Right lobe of liver (tissue), 6 donors: ENCODE measurements around the gene CDH13. TPM values are rescaled to one million over a fixed set of nuclear protein-coding genes. Genes with fewer than 3 reads are reported as not detected.

ENCODE experiments used
- ATAC-seq, 4 donors: fragments of 200-7000 bp; cut with Tn5 transposase; one replicate each; pipeline ENCODE4 v1.9.1; 2020; ENCODE audit warnings: mild to moderate bottlenecking in 4 of 4, moderate library complexity in 4 of 4
- DNase-seq, 3 donors: peaks; one replicate each; pipeline ENCODE4 v3.0.0-alpha.2; 2020
- H3K27ac ChIP-seq, 3 donors: fragments of 200-600 bp; one replicate each; pipeline ENCODE4 v1.8.0; 2022
- H3K27me3 ChIP-seq, 2 donors: fragments of 200-600 bp; one replicate each; pipeline ENCODE4 v1.8.0; 2022
- H3K36me3 ChIP-seq, 4 donors: fragments of 200-600 bp; sonication (generic) in 1 of 4; one replicate each; pipeline versions ENCODE4 v1.5.1 to v1.8.0; 2017 to 2022; ENCODE audit warnings: control low read depth in 1 of 4
- H3K4me1 ChIP-seq, 4 donors: fragments of 200-600 bp; sonication (generic) in 1 of 4; one replicate each; pipeline versions ENCODE4 v1.5.1 to v1.8.0; 2017 to 2022; ENCODE audit warnings: control low read depth in 1 of 4
- H3K4me3 ChIP-seq, 3 donors: fragments of 200-600 bp; one replicate each; pipeline ENCODE4 v1.8.0; 2022
- H3K9me3 ChIP-seq, 4 donors: fragments of 200-600 bp; sonication (generic) in 1 of 4; one replicate each; pipeline versions ENCODE4 v1.5.1 to v1.8.0; 2017 to 2022; ENCODE audit warnings: control low read depth in 1 of 4
- CTCF ChIP-seq, 4 donors: fragments of 200-600 bp in 3 of 4; fragments of 450-650 bp in 1 of 4; IDR thresholded peaks; one replicate each; pipeline versions ENCODE4 v1.5.1 to v1.8.0; 2016 to 2022; ENCODE audit warnings: antibody characterized with exemption in 4 of 4, mild to moderate bottlenecking in 2 of 4
- POLR2A ChIP-seq: fragments of 450-650 bp; IDR thresholded peaks from one replicate; pipeline ENCODE4 v1.6.1; 2017; ENCODE audit warnings: antibody characterized with exemption, mild to moderate bottlenecking
- WGBS: methylation state at CpG from one replicate; pipeline ENCODE4 v1.1.6; 2018; ENCODE audit warnings: low coverage, low lambda C conversion rate; ENCODE audit not compliant: insufficient coverage; ENCODE audit errors: missing lambda C conversion rate; 5-methylcytosine and 5-hydroxymethylcytosine counted together
- intact Hi-C, 2 donors: fragments of 100-400 bp; cut with DNase I; formaldehyde crosslinking; loops; one replicate each; pipeline versions ENCODE4 v1.11.2 to v1.14.1; 2022
- total RNA-seq, 6 experiments: library from RNA; depleted of rRNA in 2 of 6; stranded (reverse); fragments of >200 nt in 2 of 6; fragmentation: NEBNext Ultra II Directional in 3 of 6; extraction: Animal tissue kit (Norgen Biotek cat#: 25700) in 3 of 6; gene quantifications; one replicate each; pipeline versions ENCODE4 v1.1.0 to v1.2.4, GENCODE V29; 2016 to 2023
- donor health status: DM: no; HTN: yes; CAD: no.
- donor health status: DM: no; HTN: no; CAD: no.
- donor health status: DM: no; HTN: no; CAD: no.
- donor health status: DM: no; HTN: yes; CAD: no.
- donor health status: DM: no; HTN: yes; CAD: no.

Gene CDH13
- total RNA-seq, 6 experiments from 2014 or later = 0.13 to 4.6 (median 0.49) TPM

- WGBS = 43% methylated on average over 2 of the region's 2 CpGs
- no peak for DNase-seq
- no peaks in the 10 kb centered on the region for H3K4me1 ChIP-seq
- H3K9me3 ChIP-seq = no peaks in the 10 kb centered on the region
- no peak for ATAC-seq
- no peak overlapping the region for H3K4me3 ChIP-seq
- H3K27me3 ChIP-seq = no peaks in the 10 kb centered on the region
- TF ChIP-seq POLR2A (no peak), CTCF (IDR thresholded peaks at IDR 0.05) (no peak)
- H3K27ac ChIP-seq = no peak overlapping the region
- intact Hi-C loops = no loop called here
- H3K36me3 ChIP-seq = no peaks in the 10 kb centered on the region
Observed at GRCh38 chr16:82736224-82736623, 109.5 kb downstream of the CDH13 start.

GRCh38 chr16:82738699-82739098 is 111.9 kb downstream of the CDH13 start:
- 26% methylated on average over 3 of the region's 3 CpGs for WGBS
- no peak overlapping the region for H3K4me3 ChIP-seq
- ATAC-seq = no peak
- intact Hi-C loops = no loop called here
- no peak overlapping the region for H3K27ac ChIP-seq
- TF ChIP-seq CTCF (IDR thresholded peaks at IDR 0.05) = no peak
- no peaks in the 10 kb centered on the region for H3K9me3 ChIP-seq
- no peak for DNase-seq
- H3K36me3 ChIP-seq = no peaks in the 10 kb centered on the region
- no peaks in the 10 kb centered on the region for H3K27me3 ChIP-seq
- H3K4me1 ChIP-seq = no peaks in the 10 kb centered on the region

- no peak for DNase-seq
- intact Hi-C loops = no loop called here
- ATAC-seq = no peak
- Histone ChIP-seq H3K4me1 (no peaks in the 10 kb centered on the region), H3K4me3 (no peak overlapping the region), H3K27ac (no peak overlapping the region), H3K27me3 (no peaks in the 10 kb centered on the region), H3K36me3 (no peaks in the 10 kb centered on the region), H3K9me3 (no peaks in the 10 kb centered on the region)
- 41% methylated on average over 5 of the region's 5 CpGs for WGBS
- TF ChIP-seq POLR2A (no peak), CTCF (IDR thresholded peaks at IDR 0.05) (no peak)
Observed at GRCh38 chr16:82741073-82741615, 114.4 kb downstream of the CDH13 start.

GRCh38 chr16:82744958-82745357 is 118.2 kb downstream of the CDH13 start:
- no peak for DNase-seq
- Histone ChIP-seq H3K27me3 (no peaks in the 10 kb centered on the region), H3K4me1 (no peaks in the 10 kb centered on the region), H3K4me3 (no peak overlapping the region), H3K9me3 (no peaks in the 10 kb centered on the region), H3K27ac (no peak overlapping the region), H3K36me3 (no peaks in the 10 kb centered on the region)
- ATAC-seq = no peak
- intact Hi-C loops = no loop called here
- TF ChIP-seq POLR2A = no peak
- TF ChIP-seq CTCF (IDR thresholded peaks at IDR 0.05) = no peak
- 76% methylated on average over 7 of the region's 7 CpGs for WGBS

- no peak for TF ChIP-seq POLR2A
- peak; percentile 14 to 34 (median 24) for TF ChIP-seq CTCF (IDR thresholded peaks at IDR 0.05)
- 39% methylated on average over 5 of the region's 5 CpGs for WGBS
- DNase-seq = peak in 1 of 3 donors; percentile 38
Observed at GRCh38 chr16:82748026-82748425, 121.3 kb downstream of the CDH13 start.

More at GRCh38 chr16:82748026-82748425, 121.3 kb downstream of the CDH13 start:
- ATAC-seq = peak; percentile 22 to 62 (median 52)
- H3K27ac ChIP-seq = no peak overlapping the region
- H3K4me1 ChIP-seq = no peaks in the 10 kb centered on the region
- no peaks in the 10 kb centered on the region for H3K27me3 ChIP-seq
- intact Hi-C loops = no loop called here
- H3K36me3 ChIP-seq = no peaks in the 10 kb centered on the region
- H3K4me3 ChIP-seq = no peak overlapping the region
- no peaks in the 10 kb centered on the region for H3K9me3 ChIP-seq
